OCI-LY3 (cell line): Measurements from ENCODE around the gene ZNF28.

Experiments
- CTCF ChIP-seq: fragments of 200-600, 300-600 bp; sonication (generic); IDR thresholded peaks from 2 replicates; pipeline ENCODE4 v1.5.1; 2014; ENCODE audit warnings: antibody characterized with exemption, low read length, low read depth
- EZH2phosphoT487 ChIP-seq: fragments of 200-600 bp; shearing (Covaris generic); IDR thresholded peaks from 2 replicates; pipeline ENCODE4 v1.6.1; 2018; ENCODE audit warnings: antibody characterized with exemption, mixed run types, low read depth

GRCh38 chr19:52786078-52786463 lies 35.4 kb downstream of the ZNF28 start:
- no peak for TF ChIP-seq CTCF
- no peak for TF ChIP-seq EZH2phosphoT487
